Prostate gland (tissue), 2 donors: Measurements from ENCODE around the gene KCNJ13. TPM values are rescaled to one million over a fixed set of nuclear protein-coding genes. Genes with fewer than 3 reads are reported as not detected.

Experiments used
- DNase-seq: peaks from one replicate; pipeline ENCODE4 v3.0.0-alpha.2; 2019; ENCODE audit warnings: low spot score
- H3K27ac ChIP-seq, 2 donors: fragments of 200-600 bp; sonication (generic); 2 replicates each; pipeline ENCODE4 v1.5.1; 2017 to 2019
- H3K27me3 ChIP-seq: fragments of 200-600 bp; sonication (generic); replicated peaks from 2 replicates; pipeline ENCODE4 v1.5.1; 2019; ENCODE audit not compliant: insufficient read depth
- H3K36me3 ChIP-seq, 2 donors: fragments of 200-600 bp; sonication (generic); 1 replicate in 1 of 2; 2 replicates in 1 of 2; pipeline versions ENCODE4 v1.5.1 to v1.8.1; 2017 to 2019
- H3K4me1 ChIP-seq: fragments of 200-600 bp; sonication (generic); replicated peaks from 2 replicates; pipeline ENCODE4 v1.5.1; 2019
- H3K4me3 ChIP-seq, 2 donors: fragments of 200-600 bp; sonication (generic); 2 replicates each; pipeline ENCODE4 v1.5.1; 2017 to 2019
- H3K9me3 ChIP-seq: fragments of 200-600 bp; sonication (generic); 2 replicates; pipeline ENCODE4 v1.5.1; 2017
- POLR2A ChIP-seq: fragments of 450-650 bp; IDR thresholded peaks from one replicate; pipeline ENCODE4 v1.6.1; 2016; ENCODE audit warnings: antibody characterized with exemption, mild to moderate bottlenecking
- POLR2AphosphoS5 ChIP-seq: sonication (generic); formaldehyde crosslinking; IDR thresholded peaks from one replicate; pipeline ENCODE4 v1.6.1; 2017; ENCODE audit warnings: antibody characterized with exemption
- WGBS: methylation state at CpG from one replicate; pipeline ENCODE4 v1.1.5; 2018; 5-methylcytosine and 5-hydroxymethylcytosine counted together
- intact Hi-C: fragments of 100-400 bp; cut with DNase I; formaldehyde crosslinking; loops from one replicate; pipeline ENCODE4 v1.14.2; 2022
- total RNA-seq, 2 donors: library from RNA; depleted of rRNA; stranded (reverse); fragments of >200 nt; gene quantifications; one replicate each; pipeline ENCODE4 v1.1.0, GENCODE V29; 2016
- TF ChIP-seq, protein P1 (sequence below), 4 experiments: fragments of 200-600 bp in 2 of 4; fragments of 450-650 bp in 2 of 4; sonication (generic) in 2 of 4; IDR thresholded peaks; 1 replicate in 3 of 4; 2 replicates in 1 of 4; pipeline ENCODE4 v1.5.1; 2016 to 2019; ENCODE audit warnings: antibody characterized with exemption in 4 of 4, mild to moderate bottlenecking in 2 of 4, moderate library complexity in 2 of 4

The KCNJ13 gene
- total RNA-seq, 2 donors from 2014 or later: 0.32 to 3.5 TPM

DNA sequence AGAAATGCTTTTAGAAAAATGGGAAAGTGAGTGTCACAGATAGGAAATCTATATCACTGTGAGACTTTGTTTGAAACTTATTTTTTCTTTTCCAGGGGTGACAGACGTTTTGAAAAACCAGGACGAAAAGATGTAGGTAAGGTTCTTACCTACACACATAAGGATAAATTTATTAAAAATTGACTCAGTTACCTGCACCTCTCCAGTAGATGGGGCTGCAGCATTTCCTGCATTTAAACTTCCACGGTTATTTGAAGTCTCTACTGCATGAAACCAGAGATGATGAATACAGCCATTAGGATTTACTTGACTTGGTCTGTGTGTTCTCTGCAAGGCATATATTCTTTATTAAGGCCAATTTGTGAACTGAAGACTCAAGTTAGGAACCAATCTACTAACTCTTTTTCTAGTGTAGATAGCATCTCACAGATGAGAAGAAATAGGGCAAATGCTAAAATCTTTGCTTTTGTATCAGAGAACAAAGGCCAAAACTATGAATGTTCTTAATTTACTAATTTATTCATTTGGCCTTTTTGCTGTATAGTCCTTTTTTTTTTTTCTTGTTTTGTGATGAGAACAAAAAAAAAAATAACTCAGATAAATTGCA, 15.0 kb downstream of the KCNJ13 start:
- WGBS: 54% methylated on average over 3 of the region's 3 CpGs
- Histone ChIP-seq H3K4me3 (no peak overlapping the region), H3K27ac (no peak overlapping the region), H3K27me3 (no peaks in the 10 kb centered on the region), H3K4me1 (no peaks in the 10 kb centered on the region), H3K36me3 (no peaks in the 10 kb centered on the region), H3K9me3 (no peaks in the 10 kb centered on the region)
- intact Hi-C loops: no loop called here
- no peak for DNase-seq
- TF ChIP-seq, protein P1, sequence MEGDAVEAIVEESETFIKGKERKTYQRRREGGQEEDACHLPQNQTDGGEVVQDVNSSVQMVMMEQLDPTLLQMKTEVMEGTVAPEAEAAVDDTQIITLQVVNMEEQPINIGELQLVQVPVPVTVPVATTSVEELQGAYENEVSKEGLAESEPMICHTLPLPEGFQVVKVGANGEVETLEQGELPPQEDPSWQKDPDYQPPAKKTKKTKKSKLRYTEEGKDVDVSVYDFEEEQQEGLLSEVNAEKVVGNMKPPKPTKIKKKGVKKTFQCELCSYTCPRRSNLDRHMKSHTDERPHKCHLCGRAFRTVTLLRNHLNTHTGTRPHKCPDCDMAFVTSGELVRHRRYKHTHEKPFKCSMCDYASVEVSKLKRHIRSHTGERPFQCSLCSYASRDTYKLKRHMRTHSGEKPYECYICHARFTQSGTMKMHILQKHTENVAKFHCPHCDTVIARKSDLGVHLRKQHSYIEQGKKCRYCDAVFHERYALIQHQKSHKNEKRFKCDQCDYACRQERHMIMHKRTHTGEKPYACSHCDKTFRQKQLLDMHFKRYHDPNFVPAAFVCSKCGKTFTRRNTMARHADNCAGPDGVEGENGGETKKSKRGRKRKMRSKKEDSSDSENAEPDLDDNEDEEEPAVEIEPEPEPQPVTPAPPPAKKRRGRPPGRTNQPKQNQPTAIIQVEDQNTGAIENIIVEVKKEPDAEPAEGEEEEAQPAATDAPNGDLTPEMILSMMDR (IDR thresholded peaks at IDR 0.05): peak in 3 of 4 experiments; percentile 37 to 61 (median 50)
- no peak for TF ChIP-seq POLR2A
- TF ChIP-seq POLR2AphosphoS5: peak; percentile 37

DNA sequence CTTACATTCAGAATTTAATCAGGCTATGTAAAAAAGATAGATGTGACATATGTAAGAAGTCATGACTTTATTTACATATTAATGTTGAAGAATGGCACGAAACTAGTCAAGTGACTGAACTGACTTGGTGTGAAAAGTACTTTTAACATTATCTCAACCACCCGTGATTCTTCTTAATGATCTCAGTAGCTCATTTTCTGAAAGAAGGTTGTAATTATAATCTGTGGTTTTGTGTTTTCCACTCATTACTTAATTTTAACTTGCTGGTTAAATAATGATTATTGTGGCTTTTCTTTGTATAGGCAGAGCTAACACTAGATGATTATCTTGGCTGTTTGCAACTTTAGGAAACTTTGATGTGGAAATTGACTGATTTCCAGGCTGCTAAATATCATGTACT, 18.5 kb downstream of the KCNJ13 start:
- TF ChIP-seq POLR2A (no peak), POLR2AphosphoS5 (no peak)
- TF ChIP-seq, protein P1 (IDR thresholded peaks at IDR 0.05): no peak
- Histone ChIP-seq H3K27me3 (no peaks in the 10 kb centered on the region), H3K36me3 (no peaks in the 10 kb centered on the region), H3K9me3 (no peaks in the 10 kb centered on the region), H3K4me3 (no peak overlapping the region), H3K27ac (no peak overlapping the region), H3K4me1 (no peaks in the 10 kb centered on the region)
- 66% methylated on average over 2 of the region's 2 CpGs for WGBS
- DNase-seq: no peak
- intact Hi-C loops: no loop called here

DNA sequence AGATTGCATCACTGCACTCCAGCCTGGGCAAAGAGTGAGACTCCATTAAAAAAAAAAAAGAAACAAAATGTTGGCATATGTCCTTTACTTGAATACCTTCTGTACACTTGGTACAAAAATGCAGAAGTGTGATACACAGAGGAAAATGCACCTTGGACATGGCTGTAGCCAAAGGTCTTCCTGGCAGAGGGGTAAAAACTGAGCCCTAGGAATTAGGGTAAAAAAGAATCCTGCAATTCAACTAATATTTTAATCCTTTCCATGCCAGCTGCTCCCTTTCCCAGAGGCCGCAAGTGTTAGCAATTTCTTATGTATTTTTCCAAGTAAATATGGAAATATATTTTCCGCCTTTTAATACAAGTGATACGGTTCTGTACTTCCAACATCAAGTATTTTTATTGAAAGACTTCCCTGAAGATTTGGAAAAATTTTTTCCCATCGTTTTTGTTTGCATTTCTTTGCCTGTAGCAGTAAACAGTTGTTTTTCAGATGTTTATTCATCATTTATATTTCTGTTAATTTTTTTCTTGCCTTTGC, 26.2 kb downstream of the KCNJ13 start:
- WGBS: 85% methylated on average over 4 of the region's 4 CpGs
- peaks cover 0 to 2% of the 10 kb centered on the region in 2 donors for H3K36me3 ChIP-seq
- TF ChIP-seq, protein P1 (IDR thresholded peaks at IDR 0.05): no peak
- no peak for TF ChIP-seq POLR2A
- no peak for TF ChIP-seq POLR2AphosphoS5
- DNase-seq: no peak
- no peak overlapping the region for H3K4me3 ChIP-seq
- intact Hi-C loops: no loop called here
- H3K4me1 ChIP-seq: no peaks in the 10 kb centered on the region
- no peaks in the 10 kb centered on the region for H3K27me3 ChIP-seq
- H3K9me3 ChIP-seq: no peaks in the 10 kb centered on the region
- no peak overlapping the region for H3K27ac ChIP-seq

DNA sequence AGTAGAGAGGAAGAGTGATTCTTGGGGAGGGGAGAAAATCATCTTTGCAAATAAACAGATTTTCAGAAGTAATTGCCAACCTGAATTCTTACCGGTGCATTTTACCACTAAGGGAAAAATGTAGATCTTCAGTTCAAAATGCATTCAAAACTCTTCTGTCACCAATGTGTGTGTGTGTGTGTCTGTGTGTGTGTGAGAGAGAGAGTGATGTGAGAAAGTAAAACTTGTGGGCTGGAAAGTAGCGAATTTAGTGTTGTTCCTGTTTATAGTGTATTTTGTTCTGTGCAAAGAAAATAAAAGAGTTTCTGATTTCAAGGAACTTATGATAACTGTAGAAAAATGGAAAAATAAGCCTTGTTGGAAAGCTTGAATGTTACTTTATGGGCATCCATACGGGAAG, 27.0 kb downstream of the KCNJ13 start:
- DNase-seq: no peak
- Histone ChIP-seq H3K27ac (no peak overlapping the region), H3K27me3 (no peaks in the 10 kb centered on the region), H3K4me3 (no peak overlapping the region), H3K4me1 (no peaks in the 10 kb centered on the region), H3K36me3 (peaks cover 0 to 2% of the 10 kb centered on the region in 2 donors), H3K9me3 (no peaks in the 10 kb centered on the region)
- intact Hi-C loops: no loop called here
- WGBS: 92% methylated on average over 3 of the region's 3 CpGs
- TF ChIP-seq, protein P1 (IDR thresholded peaks at IDR 0.05): no peak
- TF ChIP-seq POLR2AphosphoS5 (no peak), POLR2A (no peak)

DNA sequence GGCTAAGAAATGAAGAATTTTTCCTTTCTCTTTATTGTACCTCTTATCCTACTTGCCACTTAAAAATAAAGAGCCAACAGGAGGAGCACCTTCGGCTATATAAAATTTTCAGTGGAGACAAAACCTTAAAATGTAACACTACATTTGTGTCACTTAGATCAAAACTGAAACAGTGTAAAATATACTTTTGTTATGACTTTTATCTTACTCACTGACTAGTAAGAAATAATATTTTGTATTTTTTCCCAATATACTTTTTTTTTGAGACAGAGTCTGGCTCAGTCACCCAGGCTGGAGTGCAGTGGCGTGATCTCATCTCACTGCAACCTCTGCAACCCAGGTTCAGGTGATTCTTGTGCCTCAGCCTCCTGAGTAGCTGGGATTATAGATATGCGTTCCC, 28.3 kb downstream of the KCNJ13 start:
- Histone ChIP-seq H3K9me3 (no peaks in the 10 kb centered on the region), H3K27ac (no peak overlapping the region), H3K4me3 (no peak overlapping the region), H3K27me3 (no peaks in the 10 kb centered on the region), H3K4me1 (no peaks in the 10 kb centered on the region), H3K36me3 (peaks cover 0 to 2% of the 10 kb centered on the region in 2 donors)
- 98% methylated on average over 3 of the region's 3 CpGs for WGBS
- intact Hi-C loops: no loop called here
- TF ChIP-seq POLR2A: no peak
- no peak for TF ChIP-seq POLR2AphosphoS5
- TF ChIP-seq, protein P1 (IDR thresholded peaks at IDR 0.05): no peak
- no peak for DNase-seq
